CD4-positive, alpha-beta memory T cell (primary cell): Measurements from ENCODE around the gene STK40. TPM values are rescaled to one million over a fixed set of nuclear protein-coding genes. Genes with fewer than 3 reads are reported as not detected.

Source experiments
- CTCF ChIA-PET: fragments of 350-600 bp; sonication (Branson Sonifier 250); formaldehyde crosslinking; loops from one replicate; lab custom pipeline; 2021; ENCODE audit warnings: inconsistent platforms; ENCODE audit not compliant: partially characterized antibody; lab: Charles Lee
- POLR2A ChIA-PET: fragments of 350-600 bp; sonication (Branson Sonifier 250); formaldehyde crosslinking; loops from one replicate; lab custom pipeline; 2021; ENCODE audit not compliant: partially characterized antibody; lab: Charles Lee
- DNase-seq, 5 donors: peaks; one replicate each; pipeline versions ENCODE4 v3.0.0 to v3.0.0-alpha.2; 2020 to 2022; ENCODE audit warnings: mixed read lengths in 1 of 5
- H3K27ac ChIP-seq: one replicate; pipeline ENCODE4 v1.7.0; 2013; ENCODE audit warnings: low read depth, low read length
- H3K27me3 ChIP-seq: 2 replicates; pipeline ENCODE4 v1.7.0; 2013; ENCODE audit warnings: mild to moderate bottlenecking, low read length, moderate library complexity; ENCODE audit not compliant: insufficient read depth
- H3K36me3 ChIP-seq: 2 replicates; pipeline ENCODE4 v1.7.0; 2013; ENCODE audit warnings: mild to moderate bottlenecking, low read length, moderate library complexity; ENCODE audit not compliant: insufficient read depth
- H3K4me1 ChIP-seq: 2 replicates; pipeline ENCODE4 v1.7.0; 2013; ENCODE audit warnings: mild to moderate bottlenecking, low read length, moderate library complexity; ENCODE audit not compliant: insufficient read depth
- H3K4me3 ChIP-seq, 2 donors: one replicate each; pipeline ENCODE4 v1.7.0; 2013; ENCODE audit warnings: low read length in 2 of 2, mild to moderate bottlenecking in 1 of 2
- H3K9me3 ChIP-seq, 2 donors: one replicate each; pipeline ENCODE4 v1.7.0; 2013; ENCODE audit warnings: low read length in 2 of 2, control low read depth in 1 of 2; ENCODE audit not compliant: control insufficient read depth in 1 of 2
- H3K27ac Mint-ChIP-seq, 7 donors: one replicate each; pipeline ENCODE4 v1.8.0; 2020 to 2021; ENCODE audit warnings: mixed read lengths in 7 of 7, mild to moderate bottlenecking in 6 of 7, inconsistent platforms in 3 of 7, moderate library complexity in 3 of 7
- H3K27me3 Mint-ChIP-seq, 2 donors: one replicate each; pipeline ENCODE4 v1.8.0; 2020 to 2021; ENCODE audit warnings: mixed read lengths in 2 of 2
- H3K36me3 Mint-ChIP-seq, 2 donors: one replicate each; pipeline ENCODE4 v1.8.0; 2020 to 2021; ENCODE audit warnings: mixed read lengths in 2 of 2, inconsistent platforms in 1 of 2, mild to moderate bottlenecking in 1 of 2
- H3K4me1 Mint-ChIP-seq, 4 donors: one replicate each; pipeline ENCODE4 v1.8.0; 2020 to 2021; ENCODE audit warnings: mixed read lengths in 4 of 4, mild to moderate bottlenecking in 1 of 4
- H3K4me3 Mint-ChIP-seq, 8 donors: one replicate each; pipeline ENCODE4 v1.8.0; 2020 to 2021; ENCODE audit warnings: mixed read lengths in 8 of 8, mild to moderate bottlenecking in 7 of 8, moderate library complexity in 6 of 8, inconsistent platforms in 3 of 8
- H3K9me3 Mint-ChIP-seq, 8 donors: one replicate each; pipeline ENCODE4 v1.8.0; 2020 to 2021; ENCODE audit warnings: mixed read lengths in 8 of 8, mild to moderate bottlenecking in 5 of 8, inconsistent platforms in 3 of 8, moderate library complexity in 1 of 8
- intact Hi-C: fragments of 100-400 bp; cut with micrococcal nuclease; formaldehyde crosslinking; loops from one replicate; pipeline ENCODE4 v1.15.1; 2023
- polyA plus RNA-seq, 2 donors: library from polyadenylated mRNA; unstranded; fragments of 300-500 nt; fragmentation: Illumina TruSeq; gene quantifications; one replicate each; pipeline ENCODE4 v1.2.3, GENCODE V29; 2021
- total RNA-seq, 2 experiments: library from RNA; stranded (reverse); gene quantifications; one replicate each; pipeline ENCODE4 v1.2.3, GENCODE V29; 2021

The STK40 gene
- total and polyA plus RNA-seq, 4 experiments from 2014 or later = 26.6 to 57.4 (median 51.0) TPM

DNA sequence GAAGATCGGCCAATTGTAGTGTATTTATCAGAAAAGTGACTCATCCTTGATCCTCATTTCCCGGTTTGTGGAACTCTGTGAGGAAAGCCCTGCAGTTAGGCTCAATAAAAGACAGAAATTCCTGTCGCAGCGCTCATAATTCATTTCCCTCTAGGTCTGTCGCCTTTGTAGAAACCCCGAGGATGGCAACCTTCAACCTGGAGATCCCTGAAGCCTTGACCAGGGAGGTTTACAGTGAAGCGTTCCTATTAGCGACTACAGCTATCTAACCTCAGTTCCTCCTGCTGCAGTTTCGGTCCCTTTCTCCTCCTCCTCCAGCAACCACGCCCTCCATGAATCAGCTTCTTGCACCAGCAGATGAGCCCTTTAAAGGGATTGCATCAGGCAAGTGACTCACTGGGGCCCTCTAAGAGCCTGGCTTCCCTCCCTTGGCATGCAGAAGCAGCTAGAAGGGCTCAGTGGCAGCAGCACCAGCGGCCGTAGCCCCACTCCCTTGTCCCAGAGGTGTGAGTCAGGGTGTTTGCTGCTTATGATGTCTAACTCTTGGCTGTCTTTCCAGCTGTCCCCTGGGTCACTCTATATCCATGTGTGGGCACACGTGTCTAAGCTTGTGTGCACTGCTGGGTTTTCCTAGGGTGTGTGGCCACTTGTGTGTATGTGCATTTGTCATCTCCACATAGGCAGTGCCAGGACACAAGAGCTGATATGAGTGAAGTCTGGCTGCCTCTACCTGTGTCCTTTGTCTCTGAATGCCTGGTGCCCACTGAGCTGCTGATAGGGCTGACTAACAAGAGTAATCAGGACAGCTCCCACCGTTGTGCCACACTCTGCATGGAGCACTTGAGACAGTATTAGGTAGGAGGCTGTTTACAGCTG, 779 bp upstream of the STK40 start:
- no peaks in the 10 kb centered on the region for H3K27me3 Mint-ChIP-seq
- peaks cover 27 to 53% (median 39%) of the 10 kb centered on the region in 4 donors for H3K4me1 Mint-ChIP-seq
- Histone ChIP-seq H3K27me3 (no peaks in the 10 kb centered on the region), H3K4me1 (peaks cover 49% of the 10 kb centered on the region), H3K27ac (peak overlapping the region; percentile 87), H3K4me3 (peak overlapping the region; percentile 63 to 84), H3K36me3 (peaks cover 7% of the 10 kb centered on the region), H3K9me3 (no peaks in the 10 kb centered on the region)
- H3K4me3 Mint-ChIP-seq = peak overlapping the region; percentile 84 to 95 (median 93)
- ChIA-PET CTCF (interaction anchor here (0.7 to 2.4 kb wide), 15 partner anchors 9 to 237 kb away, joined by 3 to 37 read pairs (median 4); partner anchors contain the start of genes EVA1B, LSM10 and TRAPPC3), POLR2A (interaction anchor here (0.7 to 6.4 kb wide), 17 partner anchors 9 to 238 kb away, joined by 3 to 133 read pairs (median 5); partner anchors contain the start of genes EVA1B, LSM10, MAP7D1 and MRPS15)
- intact Hi-C loops = loop anchor here (1.0 to 5.0 kb wide), 9 partner anchors 11 to 454 kb away; partner anchors contain the start of genes ADPRS, AGO3, LSM10 and SH3D21
- DNase-seq = peak; percentile 70 to 98 (median 79)
- no peaks in the 10 kb centered on the region for H3K9me3 Mint-ChIP-seq
- H3K27ac Mint-ChIP-seq = peak overlapping the region; percentile 95 to 100 (median 99)
- peaks cover 6 to 36% of the 10 kb centered on the region in 2 donors for H3K36me3 Mint-ChIP-seq

DNA sequence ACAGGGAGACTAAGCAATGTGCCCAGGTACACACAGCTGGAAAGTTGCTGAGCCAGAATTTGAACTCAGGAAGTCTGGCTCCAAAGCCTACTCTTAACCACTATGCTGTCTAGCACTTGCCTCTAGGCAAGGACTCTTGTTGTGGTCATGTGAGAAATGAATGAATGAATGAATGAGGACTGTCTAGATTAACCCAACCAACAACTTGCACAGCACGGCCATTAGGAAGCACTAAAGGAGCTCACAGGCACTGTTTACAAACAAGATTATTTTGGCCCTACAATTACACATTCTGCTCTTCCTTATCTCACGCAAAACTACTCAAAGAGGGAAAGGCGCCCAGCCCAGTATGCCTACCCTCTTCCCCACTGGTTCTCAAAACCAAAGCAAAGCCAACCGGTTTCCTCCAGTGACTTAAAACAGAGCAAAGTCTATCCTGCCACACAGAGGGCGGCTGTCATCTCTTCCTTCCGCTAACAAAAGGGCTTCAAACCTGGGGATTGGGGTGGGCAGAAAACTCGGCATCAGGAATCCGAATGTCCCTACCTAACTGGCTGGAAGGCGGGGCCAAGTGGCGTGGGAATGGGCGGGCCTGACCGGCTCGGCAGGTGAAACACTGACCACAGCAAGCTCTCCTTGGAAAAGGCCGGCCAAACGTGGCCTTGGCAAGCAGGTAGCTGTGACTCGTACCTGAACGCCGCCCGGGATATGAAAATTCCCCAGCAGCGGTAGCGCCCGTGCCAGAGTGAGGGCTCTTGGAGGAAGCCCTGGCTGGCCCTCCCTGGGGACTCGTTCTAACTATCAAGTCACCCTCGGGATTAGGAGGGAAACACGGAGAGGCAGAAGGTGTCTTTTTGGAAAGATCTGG, 948 bp downstream of the STK40 start:
- peaks cover 65% of the 10 kb centered on the region for H3K4me1 ChIP-seq
- POLR2A ChIA-PET = interaction anchor here (0.8 to 6.4 kb wide), 16 partner anchors 9 to 1095 kb away, joined by 3 to 133 read pairs (median 4); partner anchors contain the start of genes EVA1B, LSM10 and THRAP3

DNA sequence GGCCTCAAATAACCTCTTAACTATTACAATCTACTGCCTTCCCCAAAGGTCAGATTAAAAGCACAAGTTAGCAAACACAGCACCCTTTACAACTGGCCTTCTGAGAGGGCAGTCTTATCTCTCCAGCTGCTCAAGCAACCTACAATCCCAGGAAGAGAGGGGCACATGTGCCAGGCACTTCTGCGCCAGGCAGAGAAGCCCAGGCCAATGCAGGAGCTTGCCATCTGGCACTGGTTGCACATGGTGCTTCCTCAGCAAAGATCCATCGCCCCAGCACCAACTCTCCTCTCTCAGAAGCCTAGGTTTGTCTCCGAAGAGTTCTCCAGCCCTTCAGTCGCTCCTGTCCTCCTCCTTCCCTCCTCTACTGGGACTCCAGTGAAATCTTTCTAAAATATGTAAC, 2.5 kb downstream of the STK40 start:
- peak overlapping the region; percentile 46 to 99 (median 92) for H3K27ac Mint-ChIP-seq
- H3K4me1 Mint-ChIP-seq = peaks cover 45 to 86% (median 64%) of the 10 kb centered on the region in 4 donors
- peak overlapping the region in 4 of 8 donors; percentile 70 to 91 (median 72) for H3K4me3 Mint-ChIP-seq
- H3K4me3 ChIP-seq = no peak overlapping the region
- H3K27ac ChIP-seq = no peak overlapping the region
- ChIA-PET CTCF (interaction anchor here (0.8 to 4.8 kb wide), 6 partner anchors 14 to 98 kb away, joined by 3 to 61 read pairs (median 4); partner anchors contain the start of genes LSM10 and SH3D21), POLR2A (interaction anchor here (1.1 to 6.4 kb wide), 4 partner anchors 14 to 159 kb away, joined by 3 to 133 read pairs (median 56); partner anchors contain the start of genes LSM10 and THRAP3)
- no peak for DNase-seq
- no peaks in the 10 kb centered on the region for H3K27me3 Mint-ChIP-seq
- H3K9me3 ChIP-seq = no peaks in the 10 kb centered on the region
- H3K36me3 ChIP-seq = peaks cover 14% of the 10 kb centered on the region
- peaks cover 5 to 30% of the 10 kb centered on the region in 2 donors for H3K36me3 Mint-ChIP-seq
- H3K4me1 ChIP-seq = peaks cover 76% of the 10 kb centered on the region
- H3K9me3 Mint-ChIP-seq = no peaks in the 10 kb centered on the region
- no peaks in the 10 kb centered on the region for H3K27me3 ChIP-seq
- intact Hi-C loops = no loop called here

More for the DNA sequence above, 948 bp downstream of the STK40 start:
- H3K4me1 Mint-ChIP-seq = peaks cover 39 to 70% (median 54%) of the 10 kb centered on the region in 4 donors
- peaks cover 13% of the 10 kb centered on the region for H3K36me3 ChIP-seq
- peak overlapping the region; percentile 88 to 94 for H3K4me3 ChIP-seq
- no peaks in the 10 kb centered on the region for H3K27me3 ChIP-seq
- H3K36me3 Mint-ChIP-seq = peaks cover 5 to 31% of the 10 kb centered on the region in 2 donors
- no peaks in the 10 kb centered on the region for H3K9me3 ChIP-seq
- intact Hi-C loops = loop anchor here (5.0 kb wide), 2 partner anchors 297 to 452 kb away; partner anchors contain the start of genes ADPRS and AGO3
- peak overlapping the region; percentile 91 to 96 (median 94) for H3K4me3 Mint-ChIP-seq
- H3K9me3 Mint-ChIP-seq = no peaks in the 10 kb centered on the region
- CTCF ChIA-PET = interaction anchor here (1.2 to 4.8 kb wide), 6 partner anchors 11 to 42 kb away, joined by 3 to 61 read pairs (median 4); partner anchors contain the start of gene LSM10
- peak overlapping the region; percentile 92 to 99 (median 95) for H3K27ac Mint-ChIP-seq
- DNase-seq = peak; percentile 49 to 69 (median 55)
- H3K27ac ChIP-seq = peak overlapping the region; percentile 87
- no peaks in the 10 kb centered on the region for H3K27me3 Mint-ChIP-seq

- Mint-ChIP-seq H3K4me1 (peaks cover 49 to 92% (median 68%) of the 10 kb centered on the region in 4 donors), H3K36me3 (peaks cover 5 to 30% of the 10 kb centered on the region in 2 donors), H3K27ac (peak overlapping the region in 3 of 7 donors; percentile 73 to 97 (median 84)), H3K9me3 (no peaks in the 10 kb centered on the region), H3K4me3 (peak overlapping the region in 2 of 8 donors; percentile 72 to 91), H3K27me3 (no peaks in the 10 kb centered on the region)
- no peak overlapping the region for H3K27ac ChIP-seq
- CTCF ChIA-PET = interaction anchor here (0.9 to 4.8 kb wide), 5 partner anchors 15 to 82 kb away, joined by 3 to 61 read pairs (median 4); partner anchors contain the start of genes LSM10 and SH3D21
- H3K4me1 ChIP-seq = peaks cover 80% of the 10 kb centered on the region
- POLR2A ChIA-PET = interaction anchor here (1.1 kb wide), 1 partner anchor 76 kb away, joined by 3 read pairs; no protein-coding TSS in a partner anchor
- no peaks in the 10 kb centered on the region for H3K27me3 ChIP-seq
- H3K36me3 ChIP-seq = peaks cover 14% of the 10 kb centered on the region
- H3K4me3 ChIP-seq = no peak overlapping the region
- intact Hi-C loops = no loop called here
- H3K9me3 ChIP-seq = no peaks in the 10 kb centered on the region
- DNase-seq = no peak
Observed at GRCh38 chr1:36382669-36383068, 3.1 kb downstream of the STK40 start.

DNA sequence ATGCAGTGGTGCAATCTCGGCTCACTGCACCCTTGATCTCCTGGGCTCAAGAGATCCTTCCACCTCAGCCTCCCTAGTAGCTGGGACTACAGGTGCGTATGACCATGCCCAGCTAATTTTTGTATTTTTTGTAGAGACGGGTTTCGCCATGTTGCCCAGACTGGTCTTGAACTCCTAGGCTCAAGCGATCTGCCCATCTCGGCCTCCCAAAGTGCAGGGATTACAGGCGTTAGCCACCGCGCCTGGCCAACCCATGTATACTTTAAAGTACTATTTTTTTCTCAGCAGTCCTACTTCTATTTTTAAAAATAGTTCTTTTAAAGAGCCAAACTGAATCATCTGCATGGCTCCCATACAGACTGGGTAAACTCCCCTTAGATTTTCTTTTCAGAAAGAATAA, 3.5 kb downstream of the STK40 start:
- ChIA-PET POLR2A (interaction anchor here (1.0 to 1.4 kb wide), 3 partner anchors 13 to 37 kb away, joined by 3 to 5 read pairs (median 3); no protein-coding TSS in a partner anchor), CTCF (interaction anchor here (0.9 to 4.8 kb wide), 5 partner anchors 14 to 82 kb away, joined by 3 to 61 read pairs (median 4); partner anchors contain the start of genes LSM10 and SH3D21)
- H3K36me3 ChIP-seq = peaks cover 14% of the 10 kb centered on the region
- peaks cover 80% of the 10 kb centered on the region for H3K4me1 ChIP-seq
- Mint-ChIP-seq H3K4me1 (peaks cover 52 to 92% (median 70%) of the 10 kb centered on the region in 4 donors), H3K4me3 (no peak overlapping the region), H3K27me3 (no peaks in the 10 kb centered on the region), H3K27ac (peak overlapping the region in 6 of 7 donors; percentile 5 to 97 (median 60)), H3K36me3 (peaks cover 5 to 30% of the 10 kb centered on the region in 2 donors), H3K9me3 (no peaks in the 10 kb centered on the region)
- H3K27me3 ChIP-seq = no peaks in the 10 kb centered on the region
- intact Hi-C loops = no loop called here
- no peaks in the 10 kb centered on the region for H3K9me3 ChIP-seq
- no peak overlapping the region for H3K4me3 ChIP-seq
- no peak overlapping the region for H3K27ac ChIP-seq
- no peak for DNase-seq

DNA sequence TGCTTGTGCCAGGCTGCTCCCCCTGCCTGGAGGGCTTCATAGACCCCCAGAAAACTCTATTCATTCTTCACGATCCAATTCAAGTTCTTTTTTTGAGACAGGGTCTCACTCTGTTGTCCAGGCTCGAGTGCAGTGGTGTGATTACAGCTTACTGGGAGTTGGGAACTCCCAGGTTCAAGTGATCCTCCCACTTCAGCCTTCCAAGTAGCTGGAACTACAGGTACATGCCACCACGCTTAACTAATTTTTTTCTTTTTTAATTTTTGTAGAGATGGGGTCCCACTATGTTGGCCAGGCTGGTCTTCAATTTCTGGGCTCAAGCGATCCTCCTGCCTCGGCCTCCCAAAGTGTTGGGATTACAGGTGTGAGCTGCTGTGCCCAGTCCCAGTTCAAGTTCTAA, 4.3 kb downstream of the STK40 start:
- H3K4me1 ChIP-seq = peaks cover 79% of the 10 kb centered on the region
- H3K4me1 Mint-ChIP-seq = peaks cover 47 to 85% (median 65%) of the 10 kb centered on the region in 4 donors
- H3K36me3 Mint-ChIP-seq = peaks cover 5 to 31% of the 10 kb centered on the region in 2 donors
- peak overlapping the region; percentile 20 to 97 (median 77) for H3K27ac Mint-ChIP-seq
- H3K4me3 Mint-ChIP-seq = peak overlapping the region in 3 of 8 donors; percentile 39 to 64 (median 40)
- no peaks in the 10 kb centered on the region for H3K9me3 Mint-ChIP-seq
- no peaks in the 10 kb centered on the region for H3K27me3 ChIP-seq
- H3K27me3 Mint-ChIP-seq = no peaks in the 10 kb centered on the region
- CTCF ChIA-PET = interaction anchor here (4.7 to 4.8 kb wide), 2 partner anchors 14 to 38 kb away, joined by 31 to 61 read pairs; no protein-coding TSS in a partner anchor
- POLR2A ChIA-PET = interaction anchor here (1.0 to 1.4 kb wide), 3 partner anchors 12 to 36 kb away, joined by 3 to 5 read pairs (median 3); no protein-coding TSS in a partner anchor
- DNase-seq = no peak
- intact Hi-C loops = no loop called here
- no peaks in the 10 kb centered on the region for H3K9me3 ChIP-seq
- H3K4me3 ChIP-seq = no peak overlapping the region
- H3K36me3 ChIP-seq = peaks cover 14% of the 10 kb centered on the region
- no peak overlapping the region for H3K27ac ChIP-seq
